Memory B cell (primary cell): ENCODE results near the gene FBN1.

Experiments used
- ATAC-seq: fragments of 150-1000 bp; cut with Tn5 transposase; 2 replicates; pipeline ENCODE4 v1.10.0; 2021; ENCODE audit warnings: low read depth, mild to moderate bottlenecking, moderate library complexity
- DNase-seq, 2 donors: peaks; one replicate each; pipeline ENCODE4 v3.0.0; 2022; ENCODE audit warnings: low spot score in 2 of 2
- H3K27ac Mint-ChIP-seq: one replicate; pipeline ENCODE4 v1.8.0; 2022; ENCODE audit warnings: mild to moderate bottlenecking, moderate library complexity, mixed read lengths
- H3K27me3 Mint-ChIP-seq: one replicate; pipeline ENCODE4 v1.8.0; 2022; ENCODE audit warnings: mixed read lengths
- H3K36me3 Mint-ChIP-seq: one replicate; pipeline ENCODE4 v1.8.0; 2022; ENCODE audit warnings: mild to moderate bottlenecking, mixed read lengths
- H3K4me1 Mint-ChIP-seq: one replicate; pipeline ENCODE4 v1.8.0; 2022; ENCODE audit warnings: mixed read lengths
- H3K4me3 Mint-ChIP-seq: one replicate; pipeline ENCODE4 v1.8.0; 2022; ENCODE audit warnings: mild to moderate bottlenecking, moderate library complexity, mixed read lengths
- H3K9me3 Mint-ChIP-seq: one replicate; pipeline ENCODE4 v1.8.0; 2022; ENCODE audit warnings: mixed read lengths

FBN1 gene

GRCh38 chr15:48577469-48577868 is 68.0 kb downstream of the FBN1 start:
- Mint-ChIP-seq H3K4me1 (no peaks in the 10 kb centered on the region), H3K4me3 (no peak overlapping the region), H3K27ac (no peak overlapping the region), H3K27me3 (peaks cover 2% of the 10 kb centered on the region), H3K9me3 (peaks cover 2% of the 10 kb centered on the region), H3K36me3 (no peaks in the 10 kb centered on the region)
- ATAC-seq (no peak), DNase-seq (no peak)

GRCh38 chr15:48574187-48574586 is 71.3 kb downstream of the FBN1 start:
- Mint-ChIP-seq H3K9me3 (peaks cover 2% of the 10 kb centered on the region), H3K4me1 (no peaks in the 10 kb centered on the region), H3K27me3 (peaks cover 2% of the 10 kb centered on the region), H3K36me3 (no peaks in the 10 kb centered on the region), H3K4me3 (no peak overlapping the region), H3K27ac (no peak overlapping the region)
- ATAC-seq (no peak), DNase-seq (no peak)

- Mint-ChIP-seq H3K27ac (no peak overlapping the region), H3K4me1 (no peaks in the 10 kb centered on the region), H3K27me3 (peaks cover 2% of the 10 kb centered on the region), H3K36me3 (no peaks in the 10 kb centered on the region), H3K4me3 (no peak overlapping the region), H3K9me3 (peaks cover 5% of the 10 kb centered on the region)
- DNase-seq = no peak
- ATAC-seq = no peak
Observed at GRCh38 chr15:48573780-48574179, 71.7 kb downstream of the FBN1 start.

GRCh38 chr15:48572823-48573222 is 72.7 kb downstream of the FBN1 start:
- ATAC-seq (no peak), DNase-seq (no peak)
- no peaks in the 10 kb centered on the region for H3K36me3 Mint-ChIP-seq
- H3K27ac Mint-ChIP-seq = no peak overlapping the region
- peaks cover 2% of the 10 kb centered on the region for H3K27me3 Mint-ChIP-seq
- H3K4me3 Mint-ChIP-seq = no peak overlapping the region
- peaks cover 5% of the 10 kb centered on the region for H3K9me3 Mint-ChIP-seq
- no peaks in the 10 kb centered on the region for H3K4me1 Mint-ChIP-seq

- H3K27me3 Mint-ChIP-seq = peaks cover 2% of the 10 kb centered on the region
- no peak overlapping the region for H3K27ac Mint-ChIP-seq
- H3K4me1 Mint-ChIP-seq = no peaks in the 10 kb centered on the region
- H3K36me3 Mint-ChIP-seq = no peaks in the 10 kb centered on the region
- H3K9me3 Mint-ChIP-seq = peaks cover 5% of the 10 kb centered on the region
- no peak overlapping the region for H3K4me3 Mint-ChIP-seq
- ATAC-seq (no peak), DNase-seq (no peak)
Observed at GRCh38 chr15:48571510-48571909, 74.0 kb downstream of the FBN1 start.

GRCh38 chr15:48570822-48571221 is 74.7 kb downstream of the FBN1 start:
- Mint-ChIP-seq H3K36me3 (no peaks in the 10 kb centered on the region), H3K27ac (no peak overlapping the region), H3K27me3 (peaks cover 2% of the 10 kb centered on the region), H3K4me1 (no peaks in the 10 kb centered on the region), H3K4me3 (no peak overlapping the region), H3K9me3 (peaks cover 5% of the 10 kb centered on the region)
- ATAC-seq = no peak
- DNase-seq = no peak

- Mint-ChIP-seq H3K27me3 (no peaks in the 10 kb centered on the region), H3K9me3 (peaks cover 3% of the 10 kb centered on the region), H3K36me3 (no peaks in the 10 kb centered on the region), H3K4me1 (no peaks in the 10 kb centered on the region), H3K27ac (no peak overlapping the region), H3K4me3 (no peak overlapping the region)
- DNase-seq (no peak), ATAC-seq (no peak)
Observed at GRCh38 chr15:48569591-48570302, 75.8 kb downstream of the FBN1 start.

- Mint-ChIP-seq H3K27ac (no peak overlapping the region), H3K9me3 (peaks cover 3% of the 10 kb centered on the region), H3K36me3 (no peaks in the 10 kb centered on the region), H3K4me3 (no peak overlapping the region), H3K4me1 (no peaks in the 10 kb centered on the region), H3K27me3 (no peaks in the 10 kb centered on the region)
- DNase-seq (no peak), ATAC-seq (no peak)
Observed at GRCh38 chr15:48566668-48567067, 78.8 kb downstream of the FBN1 start.

GRCh38 chr15:48565560-48566482 is 79.7 kb downstream of the FBN1 start:
- ATAC-seq (no peak), DNase-seq (no peak)
- no peaks in the 10 kb centered on the region for H3K36me3 Mint-ChIP-seq
- peaks cover 3% of the 10 kb centered on the region for H3K9me3 Mint-ChIP-seq
- no peaks in the 10 kb centered on the region for H3K27me3 Mint-ChIP-seq
- H3K27ac Mint-ChIP-seq = no peak overlapping the region
- H3K4me1 Mint-ChIP-seq = no peaks in the 10 kb centered on the region
- no peak overlapping the region for H3K4me3 Mint-ChIP-seq

- Mint-ChIP-seq H3K27ac (no peak overlapping the region), H3K4me1 (no peaks in the 10 kb centered on the region), H3K4me3 (no peak overlapping the region), H3K9me3 (peaks cover 3% of the 10 kb centered on the region), H3K36me3 (no peaks in the 10 kb centered on the region), H3K27me3 (no peaks in the 10 kb centered on the region)
- DNase-seq = no peak
- no peak for ATAC-seq
Observed at GRCh38 chr15:48564690-48565089, 80.8 kb downstream of the FBN1 start.

- Mint-ChIP-seq H3K27me3 (no peaks in the 10 kb centered on the region), H3K4me1 (no peaks in the 10 kb centered on the region), H3K36me3 (no peaks in the 10 kb centered on the region), H3K9me3 (peaks cover under 1% of the 10 kb centered on the region), H3K27ac (no peak overlapping the region), H3K4me3 (no peak overlapping the region)
- ATAC-seq (no peak), DNase-seq (no peak)
Observed at GRCh38 chr15:48563934-48564333, 81.6 kb downstream of the FBN1 start.

GRCh38 chr15:48560321-48561051 is 85.0 kb downstream of the FBN1 start:
- no peaks in the 10 kb centered on the region for H3K9me3 Mint-ChIP-seq
- no peak overlapping the region for H3K4me3 Mint-ChIP-seq
- no peaks in the 10 kb centered on the region for H3K36me3 Mint-ChIP-seq
- H3K27ac Mint-ChIP-seq = no peak overlapping the region
- ATAC-seq = no peak
- no peak for DNase-seq
- H3K27me3 Mint-ChIP-seq = peaks cover 2% of the 10 kb centered on the region
- no peaks in the 10 kb centered on the region for H3K4me1 Mint-ChIP-seq

- Mint-ChIP-seq H3K27me3 (peaks cover 2% of the 10 kb centered on the region), H3K4me3 (no peak overlapping the region), H3K4me1 (no peaks in the 10 kb centered on the region), H3K9me3 (no peaks in the 10 kb centered on the region), H3K36me3 (no peaks in the 10 kb centered on the region), H3K27ac (no peak overlapping the region)
- DNase-seq = no peak
- no peak for ATAC-seq
Observed at GRCh38 chr15:48559285-48559684, 86.2 kb downstream of the FBN1 start.

GRCh38 chr15:48558226-48558625 is 87.3 kb downstream of the FBN1 start:
- Mint-ChIP-seq H3K27ac (no peak overlapping the region), H3K4me1 (no peaks in the 10 kb centered on the region), H3K36me3 (no peaks in the 10 kb centered on the region), H3K4me3 (no peak overlapping the region), H3K9me3 (no peaks in the 10 kb centered on the region), H3K27me3 (peaks cover 4% of the 10 kb centered on the region)
- ATAC-seq (no peak), DNase-seq (no peak)
